Activated CD4-positive, CD25-positive, alpha-beta regulatory T cell treated with anti-CD3 and anti-CD28 coated beads, Interleukin-2, amount 50 U/mL, for 16 hours (primary cell): ENCODE results near the gene CALY.
"Not testable (repeated sequence)": the region's sequence is repeated elsewhere in the genome, so short reads cannot be mapped to it uniquely, and the experiment has no call there.

Source experiments
- DNase-seq: peaks from one replicate; pipeline ENCODE4 v3.0.0-alpha.2; 2020; ENCODE audit warnings: low read depth, low spot score

The CALY gene

GRCh38 chr10:133336577-133337369, at the start of gene CALY:
CALY (minus strand) TSS chr10:133336896; CDS start chr10:133328989, 7,907 bp downstream.
- peak; percentile 58 for DNase-seq

- no peak for DNase-seq
These were observed 48.5 kb upstream of the CALY start for GRCh38 chr10:133385214-133385613.

GRCh38 chr10:133384071-133384470, 47.4 kb upstream of the CALY start:
- DNase-seq = no peak

GRCh38 chr10:133383551-133383950, 46.9 kb upstream of the CALY start:
- DNase-seq = no peak

GRCh38 chr10:133381036-133381435, 44.3 kb upstream of the CALY start:
- no peak for DNase-seq

- DNase-seq = no peak
These were observed 43.3 kb upstream of the CALY start for GRCh38 chr10:133379801-133380666.

- no peak for DNase-seq
These were observed 42.6 kb upstream of the CALY start, which contains the start of gene PAOX for GRCh38 chr10:133379152-133379800. PAOX (plus strand) TSS chr10:133379262; CDS start chr10:133379317, 55 bp downstream.

GRCh38 chr10:133378251-133379096, 41.8 kb upstream of the CALY start:
- no peak for DNase-seq

GRCh38 chr10:133377818-133378250, 41.1 kb upstream of the CALY start:
- no peak for DNase-seq

GRCh38 chr10:133377025-133377817, 40.5 kb upstream of the CALY start:
- no peak for DNase-seq

- not testable (repeated sequence) for DNase-seq
These were observed 39.5 kb upstream of the CALY start for GRCh38 chr10:133376183-133376582.

GRCh38 chr10:133375357-133376115, 38.8 kb upstream of the CALY start:
- DNase-seq = no peak

GRCh38 chr10:133373174-133374090, 36.7 kb upstream of the CALY start, which contains the start of gene ECHS1:
ECHS1 (minus strand) TSS chr10:133373354; CDS start chr10:133373333, 21 bp downstream.
- DNase-seq = peak; percentile 82

- no peak for DNase-seq
These were observed 35.8 kb upstream of the CALY start for GRCh38 chr10:133372507-133372906.

GRCh38 chr10:133370030-133370786, 33.5 kb upstream of the CALY start:
- no peak for DNase-seq

- DNase-seq = no peak
These were observed 31.5 kb upstream of the CALY start for GRCh38 chr10:133368153-133368552.

GRCh38 chr10:133367461-133367860, 30.8 kb upstream of the CALY start:
- not testable (repeated sequence) for DNase-seq
